LNCaP clone FGC (cell line): ENCODE results near the gene ZNF45.
A peak's percentile ranks its signal among the peaks of the same experiment; 100 is the strongest.

Experiments
- DNase-seq: peaks from one replicate; pipeline ENCODE4 v3.0.0-alpha.2; 2011; ENCODE audit warnings: low read depth
- H3K4me3 ChIP-seq: 2 replicates; pipeline ENCODE4 v1.5.1; 2011; ENCODE audit warnings: mild to moderate bottlenecking, low read depth, low read length, control low read depth
- CTCF ChIP-seq: IDR thresholded peaks from 2 replicates; pipeline ENCODE4 v1.5.1; 2012; ENCODE audit warnings: mild to moderate bottlenecking; ENCODE audit not compliant: control insufficient read depth, insufficient read depth; ENCODE audit errors: extremely low read depth

The ZNF45 gene

GRCh38 chr19:43910884-43911283 is 24.2 kb downstream of the ZNF45 start:
- DNase-seq, result no peak
- H3K4me3 ChIP-seq, result no peak overlapping the region

GRCh38 chr19:43908659-43909058 is 26.4 kb downstream of the ZNF45 start:
- no peak overlapping the region for H3K4me3 ChIP-seq
- DNase-seq, result no peak
- TF ChIP-seq CTCF, result no peak

More at GRCh38 chr19:43910884-43911283, 24.2 kb downstream of the ZNF45 start:
- TF ChIP-seq CTCF, result no peak

GRCh38 chr19:43906774-43907173 is 28.3 kb downstream of the ZNF45 start:
- no peak overlapping the region for H3K4me3 ChIP-seq
- no peak for DNase-seq
- no peak for TF ChIP-seq CTCF

GRCh38 chr19:43905897-43906296 is 29.2 kb downstream of the ZNF45 start:
- no peak for TF ChIP-seq CTCF
- DNase-seq, result no peak
- no peak overlapping the region for H3K4me3 ChIP-seq

- peak overlapping the region; percentile 63 for H3K4me3 ChIP-seq
- no peak for DNase-seq
- no peak for TF ChIP-seq CTCF
These were observed 32.7 kb downstream of the ZNF45 start for GRCh38 chr19:43902399-43902798.

- H3K4me3 ChIP-seq, result peak overlapping the region; percentile 63
- TF ChIP-seq CTCF, result no peak
- DNase-seq, result peak; percentile 38
These were observed 33.4 kb downstream of the ZNF45 start for GRCh38 chr19:43901395-43902390.
